GM06990 (cell line): ENCODE measurements around the gene SMOC1.

Experiments
- DNase-seq: peaks from one replicate; pipeline ENCODE4 v3.0.0-alpha.2; 2011; ENCODE audit not compliant: insufficient read length; ENCODE audit errors: extremely low read depth
- H3K27me3 ChIP-seq: replicated peaks from 2 replicates; pipeline ENCODE4 v1.6.0; 2011; ENCODE audit warnings: low read length; ENCODE audit not compliant: control insufficient read depth, insufficient read depth
- H3K36me3 ChIP-seq: 2 replicates; pipeline ENCODE4 v1.5.1; 2011; ENCODE audit warnings: low read length; ENCODE audit not compliant: control insufficient read depth, insufficient read depth
- H3K4me3 ChIP-seq: replicated peaks from 2 replicates; pipeline ENCODE4 v1.5.1; 2011; ENCODE audit warnings: low read depth, mild to moderate bottlenecking, control low read depth, low read length
- CTCF ChIP-seq: IDR thresholded peaks from 2 replicates; pipeline ENCODE4 v1.5.1; 2011; ENCODE audit warnings: low read length, control low read depth, mild to moderate bottlenecking, inconsistent platforms; ENCODE audit not compliant: insufficient read depth, poor library complexity, severe bottlenecking

SMOC1 gene

DNA sequence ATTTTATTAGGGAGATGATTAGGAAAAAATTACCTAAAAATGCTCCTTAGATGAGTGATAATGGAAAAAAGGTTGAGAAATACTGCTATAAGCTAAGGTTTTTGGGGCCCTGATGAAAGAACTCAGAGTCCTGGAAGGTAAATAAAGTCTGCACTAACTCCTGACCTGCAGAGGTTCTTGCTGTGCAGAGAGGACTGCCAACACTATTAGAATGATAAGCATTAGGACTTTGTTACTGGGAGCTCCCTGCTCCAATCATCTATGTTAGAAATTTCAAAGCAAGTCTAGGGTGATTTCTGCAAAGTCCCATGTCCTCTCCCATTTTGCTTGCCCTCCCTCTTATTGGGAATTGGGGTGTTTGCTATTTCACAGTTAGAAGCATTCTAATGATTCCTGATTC, 112.2 kb downstream of the SMOC1 start:
- no peak for DNase-seq
- TF ChIP-seq CTCF, result no peak
- Histone ChIP-seq H3K4me3 (no peak overlapping the region), H3K27me3 (peaks cover 1% of the 10 kb centered on the region), H3K36me3 (no peaks in the 10 kb centered on the region)

- no peaks in the 10 kb centered on the region for H3K36me3 ChIP-seq
- no peak for TF ChIP-seq CTCF
- H3K27me3 ChIP-seq, result peaks cover 1% of the 10 kb centered on the region
- DNase-seq, result no peak
- H3K4me3 ChIP-seq, result no peak overlapping the region
These were observed 113.3 kb downstream of the SMOC1 start for GRCh38 chr14:69992564-69992963.

DNA sequence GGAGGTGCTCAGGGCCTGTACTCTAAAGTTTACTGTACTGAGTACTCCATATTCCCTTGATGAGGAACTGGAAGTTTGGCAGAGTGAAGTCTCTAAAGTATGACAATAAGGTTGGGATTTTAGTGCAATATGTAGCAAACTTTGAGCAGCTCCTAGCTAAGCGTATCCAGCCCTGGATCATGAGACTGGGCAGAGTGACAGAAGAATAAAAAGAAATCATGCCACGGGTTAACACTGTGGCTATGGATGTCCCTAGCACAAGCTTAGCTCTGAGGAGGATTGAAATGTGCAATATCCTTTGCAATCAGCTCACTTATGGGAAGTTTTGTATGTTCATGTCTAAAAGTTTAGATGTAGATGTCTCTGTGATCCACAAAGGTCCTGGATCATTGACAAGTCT, 114.1 kb downstream of the SMOC1 start:
- no peak for TF ChIP-seq CTCF
- peaks cover 1% of the 10 kb centered on the region for H3K27me3 ChIP-seq
- H3K4me3 ChIP-seq, result no peak overlapping the region
- H3K36me3 ChIP-seq, result no peaks in the 10 kb centered on the region
- no peak for DNase-seq

GRCh38 chr14:69994002-69994401, 114.8 kb downstream of the SMOC1 start:
- H3K27me3 ChIP-seq, result peaks cover 1% of the 10 kb centered on the region
- DNase-seq, result no peak
- H3K4me3 ChIP-seq, result no peak overlapping the region
- TF ChIP-seq CTCF, result no peak
- no peaks in the 10 kb centered on the region for H3K36me3 ChIP-seq

DNA sequence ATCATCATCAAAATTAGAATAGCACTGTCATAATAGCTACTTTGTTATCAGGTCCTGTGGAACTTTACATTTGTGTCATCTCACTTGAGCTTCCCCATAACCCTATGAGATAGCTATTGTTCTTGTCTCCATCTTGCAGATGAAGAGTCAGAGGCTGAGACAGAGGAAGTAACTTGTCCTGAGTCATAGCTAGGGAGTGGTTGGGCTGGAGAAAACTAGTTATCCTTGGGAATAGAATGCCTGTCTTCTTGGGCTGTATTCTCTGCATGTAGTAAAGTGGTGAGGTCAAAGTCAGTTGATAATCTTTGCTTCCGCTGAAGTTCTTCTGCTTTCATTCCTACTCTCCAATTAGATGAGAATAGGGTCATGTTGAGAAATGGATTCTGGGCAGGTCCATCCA, 117.0 kb downstream of the SMOC1 start:
- no peaks in the 10 kb centered on the region; the same call in none of the 2 replicates for H3K27me3 ChIP-seq
- no peak overlapping the region for H3K4me3 ChIP-seq
- no peak for DNase-seq
- H3K36me3 ChIP-seq, result no peaks in the 10 kb centered on the region
- TF ChIP-seq CTCF, result no peak

GRCh38 chr14:69997849-69998248, 118.6 kb downstream of the SMOC1 start:
- no peak for DNase-seq
- no peak for TF ChIP-seq CTCF
- Histone ChIP-seq H3K36me3 (no peaks in the 10 kb centered on the region), H3K4me3 (no peak overlapping the region), H3K27me3 (no peaks in the 10 kb centered on the region; the same call in 1 of the 2 replicates)
